Activated CD4-positive, CD25-positive, alpha-beta regulatory T cell treated with anti-CD3 and anti-CD28 coated beads, Interleukin-2, amount 50 U/mL, for 24 hours (primary cell): Measurements from ENCODE around the gene SCML2.
A peak's percentile ranks its signal among the peaks of the same experiment; 100 is the strongest.
"Not testable (repeated sequence)": the region's sequence is repeated elsewhere in the genome, so short reads cannot be mapped to it uniquely, and the experiment has no call there.

Experiments
- ATAC-seq, 2 donors: fragments of 150-1000 bp; cut with Tn5 transposase; one replicate each; pipeline ENCODE4 v1.10.0; 2021; ENCODE audit warnings: mild to moderate bottlenecking in 1 of 2, moderate library complexity in 1 of 2

SCML2 gene

GRCh38 chrX:18354369-18355223 lies at the start of gene SCML2:
Gene SCML2, minus strand, starts transcription at chrX:18354688. Its CDS starts 20,617 bp downstream, at chrX:18334071.
- peak; percentile 56 to 63 for ATAC-seq

GRCh38 chrX:18401848-18402213 lies 47.3 kb upstream of the SCML2 start:
- no peak for ATAC-seq

- no peak for ATAC-seq
Measured at GRCh38 chrX:18394477-18394876, 40.0 kb upstream of the SCML2 start.

GRCh38 chrX:18390941-18391538 lies 36.6 kb upstream of the SCML2 start:
- no peak for ATAC-seq

GRCh38 chrX:18389966-18390365 lies 35.5 kb upstream of the SCML2 start:
- no peak for ATAC-seq

GRCh38 chrX:18377796-18378195 lies 23.3 kb upstream of the SCML2 start:
- peak in 1 of 2 donors; percentile 17 for ATAC-seq

GRCh38 chrX:18375131-18375805 lies 20.8 kb upstream of the SCML2 start:
- ATAC-seq, result not testable (repeated sequence)

- ATAC-seq, result not testable (repeated sequence)
Measured at GRCh38 chrX:18369096-18369495, 14.6 kb upstream of the SCML2 start.

GRCh38 chrX:18368402-18368801 lies 13.9 kb upstream of the SCML2 start:
- no peak for ATAC-seq

- ATAC-seq, result no peak
Measured at GRCh38 chrX:18360867-18361266, 6.4 kb upstream of the SCML2 start.

GRCh38 chrX:18353931-18354368 lies 538 bp downstream of the SCML2 start:
- ATAC-seq, result peak; percentile 33 to 41

GRCh38 chrX:18351784-18352183 lies 2.7 kb downstream of the SCML2 start:
- ATAC-seq, result no peak

- no peak for ATAC-seq
Measured at GRCh38 chrX:18348047-18348446, 6.4 kb downstream of the SCML2 start.

- no peak for ATAC-seq
Measured at GRCh38 chrX:18309401-18309800, 45.1 kb downstream of the SCML2 start.

GRCh38 chrX:18297251-18297650 lies 57.2 kb downstream of the SCML2 start:
- ATAC-seq, result no peak

GRCh38 chrX:18294893-18295292 lies 59.6 kb downstream of the SCML2 start:
- ATAC-seq, result no peak

- ATAC-seq, result no peak
Measured at GRCh38 chrX:18291006-18291545, 63.4 kb downstream of the SCML2 start.

- ATAC-seq, result no peak
Measured at GRCh38 chrX:18290200-18290599, 64.3 kb downstream of the SCML2 start.

GRCh38 chrX:18288716-18289115 lies 65.8 kb downstream of the SCML2 start:
- ATAC-seq, result no peak

- ATAC-seq, result no peak
Measured at GRCh38 chrX:18286322-18286831, 68.1 kb downstream of the SCML2 start.

GRCh38 chrX:18278449-18278848 lies 76.0 kb downstream of the SCML2 start:
- ATAC-seq, result no peak

GRCh38 chrX:18272222-18272621 lies 82.3 kb downstream of the SCML2 start:
- no peak for ATAC-seq

- no peak for ATAC-seq
Measured at GRCh38 chrX:18271725-18272124, 82.8 kb downstream of the SCML2 start.
